ENCODE results near the gene SYT7.

SYT7 gene

GRCh38 chr11:61482513-61482912, 98.4 kb downstream of the SYT7 start:
- Histone ChIP-seq H3K27me3 (ENCODE audit: insufficient read depth, low read length, poor library complexity) (no peaks in the 10 kb centered on the region), H3K4me2 (ENCODE audit: insufficient read depth, low read length) (no peak overlapping the region), H3K9ac (ENCODE audit: low read depth, low read length) (no peak overlapping the region), H3K4me1 (ENCODE audit: insufficient read depth, low read length) (peaks cover 4% of the 10 kb centered on the region), H3K36me3 (ENCODE audit: insufficient read depth, low read length) (no peaks in the 10 kb centered on the region), H3K9me3 (ENCODE audit: insufficient read depth, low read length, severe bottlenecking) (no peaks in the 10 kb centered on the region), H4K20me1 (ENCODE audit: insufficient read depth, low read length) (peaks cover 14% of the 10 kb centered on the region), H3K79me2 (ENCODE audit: insufficient read depth, low read length) (no peaks in the 10 kb centered on the region), H3K4me3 (ENCODE audit: low read depth in 1 of 2, low read length in 2 of 2) (no peak overlapping the region), H3K27ac (ENCODE audit: low read length) (no peak overlapping the region), H2AFZ (ENCODE audit: low read depth, low read length) (no peak overlapping the region)
- ATAC-seq (ENCODE audit: insufficient read depth, low read depth) (peak; percentile 51; the same call in 2 of the 3 replicates), DNase-seq (peak; percentile 15)
- no peak for TF ChIP-seq EZH2 (IDR thresholded peaks at IDR 0.05; ENCODE audit: borderline replicate concordance, low read depth, low read length, severe bottlenecking)
- TF ChIP-seq CTCF (IDR thresholded peaks at IDR 0.05; ENCODE audit: borderline replicate concordance, extremely low read depth, low read length, poor library complexity, severe bottlenecking): peak; percentile 56

- DNase-seq (no peak), ATAC-seq (ENCODE audit: insufficient read depth, low read depth) (no peak)
- Histone ChIP-seq H3K9ac (ENCODE audit: low read depth, low read length) (no peak overlapping the region), H3K4me3 (ENCODE audit: low read depth in 1 of 2, low read length in 2 of 2) (no peak overlapping the region), H3K4me1 (ENCODE audit: insufficient read depth, low read length) (peaks cover 5% of the 10 kb centered on the region), H3K27me3 (ENCODE audit: insufficient read depth, low read length, poor library complexity) (no peaks in the 10 kb centered on the region), H2AFZ (ENCODE audit: low read depth, low read length) (no peak overlapping the region), H3K36me3 (ENCODE audit: insufficient read depth, low read length) (no peaks in the 10 kb centered on the region), H3K79me2 (ENCODE audit: insufficient read depth, low read length) (no peaks in the 10 kb centered on the region), H4K20me1 (ENCODE audit: insufficient read depth, low read length) (peaks cover 15% of the 10 kb centered on the region), H3K9me3 (ENCODE audit: insufficient read depth, low read length, severe bottlenecking) (no peaks in the 10 kb centered on the region), H3K27ac (ENCODE audit: low read length) (no peak overlapping the region), H3K4me2 (ENCODE audit: insufficient read depth, low read length) (no peak overlapping the region)
- no peak for TF ChIP-seq CTCF (IDR thresholded peaks at IDR 0.05; ENCODE audit: borderline replicate concordance, extremely low read depth, low read length, poor library complexity, severe bottlenecking)
These were observed 99.1 kb downstream of the SYT7 start for GRCh38 chr11:61481806-61482205.

- H3K36me3 ChIP-seq (ENCODE audit: insufficient read depth, low read length): no peaks in the 10 kb centered on the region
- DNase-seq: peak; percentile 7
These were observed 99.9 kb downstream of the SYT7 start for GRCh38 chr11:61480994-61481335.

More at GRCh38 chr11:61480994-61481335, 99.9 kb downstream of the SYT7 start:
- no peak overlapping the region for H3K4me2 ChIP-seq (ENCODE audit: insufficient read depth, low read length)
- H3K79me2 ChIP-seq (ENCODE audit: insufficient read depth, low read length): no peaks in the 10 kb centered on the region
- H3K4me3 ChIP-seq (ENCODE audit: low read depth in 1 of 2, low read length in 2 of 2): no peak overlapping the region
- no peak for TF ChIP-seq CTCF (IDR thresholded peaks at IDR 0.05; ENCODE audit: borderline replicate concordance, extremely low read depth, low read length, poor library complexity, severe bottlenecking)
- TF ChIP-seq EZH2 (IDR thresholded peaks at IDR 0.05; ENCODE audit: borderline replicate concordance, low read depth, low read length, severe bottlenecking): no peak
- H3K9me3 ChIP-seq (ENCODE audit: insufficient read depth, low read length, severe bottlenecking): no peaks in the 10 kb centered on the region
- peak; percentile 39; the same call in 1 of the 3 replicates for ATAC-seq (ENCODE audit: insufficient read depth, low read depth)
- H3K27me3 ChIP-seq (ENCODE audit: insufficient read depth, low read length, poor library complexity): no peaks in the 10 kb centered on the region
- H2AFZ ChIP-seq (ENCODE audit: low read depth, low read length): no peak overlapping the region
- H3K9ac ChIP-seq (ENCODE audit: low read depth, low read length): no peak overlapping the region
- peaks cover 15% of the 10 kb centered on the region for H4K20me1 ChIP-seq (ENCODE audit: insufficient read depth, low read length)
- H3K27ac ChIP-seq (ENCODE audit: low read length): no peak overlapping the region
- peaks cover 5% of the 10 kb centered on the region for H3K4me1 ChIP-seq (ENCODE audit: insufficient read depth, low read length)

All from DND-41 (cell line).